ENCODE results near the gene SERPINB13.

DNA sequence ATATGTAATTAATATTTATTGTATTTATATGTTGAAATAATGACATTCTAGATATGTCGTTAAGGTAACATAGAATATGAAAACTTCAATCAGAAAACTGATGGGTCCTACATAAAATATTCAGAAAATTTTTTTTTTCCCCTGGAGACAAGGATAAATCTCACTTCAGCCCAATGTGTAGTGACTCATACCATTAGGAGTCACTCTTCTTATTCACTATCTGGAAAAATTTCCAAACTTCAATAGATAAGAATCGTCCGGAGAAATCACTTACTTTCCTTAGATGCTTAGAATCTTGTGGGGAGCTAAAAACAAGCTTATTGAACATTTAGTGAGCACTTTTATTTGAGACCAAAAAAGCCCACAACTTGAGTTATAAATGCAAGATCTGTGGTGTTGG, 4.6 kb downstream of the SERPINB13 start:
- no peak for TF ChIP-seq CTCF (conservative IDR thresholded peaks at IDR 0.05; ENCODE audit: low read length)
- TF ChIP-seq EZH2phosphoT487 (IDR thresholded peaks at IDR 0.05; ENCODE audit: borderline replicate concordance): no peak

All from Loucy (cell line).